ENCODE measurements around the gene GPR156.
A peak's percentile ranks its signal among the peaks of the same experiment; 100 is the strongest.
"Not testable (repeated sequence)": the region's sequence is repeated elsewhere in the genome, so short reads cannot be mapped to it uniquely, and the experiment has no call there.

Gene GPR156

DNA sequence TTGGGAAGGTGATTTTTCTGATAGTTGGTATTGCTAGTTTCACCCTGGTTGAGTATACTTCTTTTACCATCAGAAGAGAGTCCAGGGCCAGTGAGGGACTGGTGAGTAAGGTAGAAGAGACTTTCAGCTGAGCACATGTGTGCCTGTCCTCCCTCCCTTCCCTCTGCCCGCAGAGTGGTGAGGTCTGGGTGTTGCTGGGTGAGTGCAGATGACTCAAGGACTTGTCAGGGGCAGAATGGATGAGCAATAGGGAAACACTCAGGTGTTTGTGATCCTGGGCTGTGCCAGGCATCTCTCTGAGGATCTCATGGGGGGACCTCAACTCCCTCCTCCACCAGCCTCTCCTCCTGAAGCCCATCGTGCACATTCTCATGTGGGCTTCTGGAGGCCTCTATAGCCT, 114.8 kb downstream of the GPR156 start:
- FAIRE-seq (peak; percentile 97), DNase-seq (ENCODE audit: insufficient read length, low spot score) (peak; percentile 67)
- no peak for TF ChIP-seq POLR2A (IDR thresholded peaks at IDR 0.05; ENCODE audit: low read depth, low read length)

GRCh38 chr3:120169407-120169806, 115.6 kb downstream of the GPR156 start:
- TF ChIP-seq POLR2A (IDR thresholded peaks at IDR 0.05; ENCODE audit: low read depth, low read length): no peak
- DNase-seq (ENCODE audit: insufficient read length, low spot score) (no peak), FAIRE-seq (no peak)

DNA sequence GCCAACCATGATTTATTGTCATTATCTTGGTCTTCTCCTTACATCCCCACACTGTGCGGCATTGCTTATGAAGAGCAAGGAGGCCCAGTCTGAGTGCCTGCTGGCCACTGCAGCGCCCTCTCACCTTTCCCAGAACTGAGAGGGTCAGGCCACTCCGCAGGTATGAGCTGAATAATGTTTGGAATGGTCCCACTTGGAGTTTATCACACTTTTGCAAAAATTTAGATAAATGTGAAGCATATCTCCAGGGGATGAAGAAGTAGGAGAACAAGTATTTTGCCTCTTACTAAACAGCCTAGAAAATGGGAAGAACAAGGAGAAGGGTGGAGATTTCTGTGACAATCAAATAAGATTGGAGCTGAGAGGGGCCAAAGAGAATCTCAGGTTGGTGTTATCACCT, 116.4 kb downstream of the GPR156 start:
- FAIRE-seq (no peak), DNase-seq (ENCODE audit: insufficient read length, low spot score) (no peak)
- no peak for TF ChIP-seq POLR2A (IDR thresholded peaks at IDR 0.05; ENCODE audit: low read depth, low read length)

- no peak for FAIRE-seq
- TF ChIP-seq POLR2A (IDR thresholded peaks at IDR 0.05; ENCODE audit: low read depth, low read length): no peak
- no peak for DNase-seq (ENCODE audit: insufficient read length, low spot score)
Observed at GRCh38 chr3:120168038-120168437, 117.0 kb downstream of the GPR156 start.

DNA sequence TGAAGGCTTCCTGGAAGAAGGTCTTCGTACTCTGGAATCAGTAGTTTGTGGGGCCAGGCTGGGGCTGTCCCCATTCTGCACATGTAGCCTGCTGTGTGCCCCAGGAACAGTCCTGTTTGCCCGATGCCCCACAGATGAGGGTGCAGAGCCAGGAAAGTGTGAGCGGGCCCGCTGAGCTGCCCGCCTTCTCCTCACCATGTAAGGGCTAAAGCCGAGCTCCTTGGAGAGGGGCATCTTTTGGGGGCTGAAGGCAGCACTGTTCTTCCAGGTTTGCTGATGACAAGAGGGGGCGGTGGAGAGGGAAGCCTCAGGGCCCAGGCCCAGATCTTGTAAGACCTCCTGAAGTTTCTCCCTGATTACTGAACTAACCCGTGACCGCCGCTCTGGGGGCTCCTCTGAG, 117.5 kb downstream of the GPR156 start:
- FAIRE-seq (no peak), DNase-seq (ENCODE audit: insufficient read length, low spot score) (no peak)
- no peak for TF ChIP-seq POLR2A (IDR thresholded peaks at IDR 0.05; ENCODE audit: low read depth, low read length)

- DNase-seq (ENCODE audit: insufficient read length, low spot score) (no peak), FAIRE-seq (no peak)
- no peak for TF ChIP-seq POLR2A (IDR thresholded peaks at IDR 0.05; ENCODE audit: low read depth, low read length)
Observed at GRCh38 chr3:120163816-120164215, 121.2 kb downstream of the GPR156 start.

DNA sequence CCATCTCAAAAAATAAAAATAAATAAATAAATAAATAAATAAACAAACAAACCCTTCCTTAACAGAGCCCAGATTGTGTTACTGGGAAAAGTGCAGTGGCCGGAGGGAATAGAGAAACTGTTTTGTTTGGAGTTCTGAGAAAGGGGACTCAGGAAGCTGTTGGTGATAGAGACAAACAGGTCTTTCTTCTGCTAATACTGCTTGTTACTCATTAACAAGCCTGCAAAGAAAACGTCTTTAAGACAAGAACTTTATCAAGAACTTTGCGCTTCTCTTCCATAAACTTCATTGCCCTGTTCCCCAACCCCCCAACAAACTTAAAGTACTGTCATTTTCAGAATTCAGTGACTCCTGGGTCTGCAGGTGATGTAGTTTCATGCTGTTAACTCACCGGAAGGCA, 122.0 kb downstream of the GPR156 start:
- no peak for FAIRE-seq
- no peak for DNase-seq (ENCODE audit: insufficient read length, low spot score)
- no peak for TF ChIP-seq POLR2A (IDR thresholded peaks at IDR 0.05; ENCODE audit: low read depth, low read length)

GRCh38 chr3:120162400-120162799, 122.6 kb downstream of the GPR156 start:
- DNase-seq (ENCODE audit: insufficient read length, low spot score) (no peak), FAIRE-seq (no peak)
- no peak for TF ChIP-seq POLR2A (IDR thresholded peaks at IDR 0.05; ENCODE audit: low read depth, low read length)

- no peak for TF ChIP-seq POLR2A (IDR thresholded peaks at IDR 0.05; ENCODE audit: low read depth, low read length)
- DNase-seq (ENCODE audit: insufficient read length, low spot score): no peak
- FAIRE-seq: no peak
Observed at GRCh38 chr3:120161902-120162301, 123.1 kb downstream of the GPR156 start.

GRCh38 chr3:120160050-120160449, 125.0 kb downstream of the GPR156 start:
- peak; percentile 28 for DNase-seq (ENCODE audit: insufficient read length, low spot score)
- peak; percentile 36 for FAIRE-seq
- no peak for TF ChIP-seq POLR2A (IDR thresholded peaks at IDR 0.05; ENCODE audit: low read depth, low read length)

DNA sequence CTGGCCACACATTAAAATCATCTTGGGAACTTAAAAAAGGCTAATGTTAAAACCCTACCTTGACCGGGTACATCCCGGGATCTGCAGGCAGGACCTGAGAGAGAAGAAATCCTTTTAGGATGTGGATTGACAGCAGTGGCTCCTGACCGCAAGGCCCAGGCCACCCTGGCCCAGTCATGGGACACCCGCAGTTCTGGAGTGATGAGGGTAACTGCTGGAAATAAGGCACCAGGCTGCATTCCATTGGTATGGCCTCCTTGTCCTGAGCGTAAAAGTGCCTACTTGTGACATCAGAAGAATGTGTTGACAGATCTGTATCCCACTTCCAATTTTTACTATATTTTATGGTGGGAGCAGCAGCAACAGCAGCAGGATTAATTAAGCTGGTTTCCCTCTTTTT, 127.3 kb downstream of the GPR156 start:
- no peak for TF ChIP-seq POLR2A (IDR thresholded peaks at IDR 0.05; ENCODE audit: low read depth, low read length)
- DNase-seq (ENCODE audit: insufficient read length, low spot score): no peak
- FAIRE-seq: no peak

DNA sequence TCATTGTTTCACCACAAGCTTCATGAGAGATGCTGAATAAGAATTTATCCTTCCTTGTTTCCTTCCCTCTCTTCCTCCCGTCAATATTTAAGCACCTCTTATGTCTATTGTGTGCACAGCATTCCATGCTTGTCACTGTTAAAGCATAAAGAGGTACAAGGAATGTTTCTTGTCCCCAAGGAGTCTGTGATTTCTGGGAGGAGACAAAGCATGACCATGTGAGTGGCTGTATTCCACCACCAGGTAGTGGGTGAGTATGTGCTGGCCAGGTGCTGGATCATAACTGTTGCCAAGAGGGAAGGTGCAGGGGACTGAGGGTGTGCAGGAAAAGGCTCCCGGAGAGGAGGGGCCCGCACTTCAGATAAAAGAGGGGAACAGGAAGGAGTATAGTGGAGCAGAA, 127.9 kb downstream of the GPR156 start:
- no peak for DNase-seq (ENCODE audit: insufficient read length, low spot score)
- no peak for FAIRE-seq
- no peak for TF ChIP-seq POLR2A (IDR thresholded peaks at IDR 0.05; ENCODE audit: low read depth, low read length)

DNA sequence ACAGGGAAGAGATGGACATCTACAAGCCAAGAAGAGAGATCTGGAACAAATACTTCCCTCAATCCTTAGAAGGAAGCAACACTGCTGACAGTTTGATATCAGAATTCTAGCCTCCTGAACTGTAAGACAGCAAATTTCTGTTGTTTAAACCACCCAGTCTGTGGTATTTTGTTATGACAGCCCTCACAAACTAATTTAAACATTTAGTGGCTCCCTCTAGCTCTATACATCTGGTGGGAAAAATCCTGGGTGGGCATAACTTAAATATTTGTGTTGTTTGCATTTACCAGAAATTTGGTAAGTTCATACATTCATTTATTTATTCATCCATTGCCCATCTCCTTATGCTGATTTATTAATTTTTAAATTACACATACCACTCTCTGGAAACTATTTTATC, 128.3 kb downstream of the GPR156 start:
- DNase-seq (ENCODE audit: insufficient read length, low spot score) (no peak), FAIRE-seq (no peak)
- TF ChIP-seq POLR2A (IDR thresholded peaks at IDR 0.05; ENCODE audit: low read depth, low read length): no peak

DNA sequence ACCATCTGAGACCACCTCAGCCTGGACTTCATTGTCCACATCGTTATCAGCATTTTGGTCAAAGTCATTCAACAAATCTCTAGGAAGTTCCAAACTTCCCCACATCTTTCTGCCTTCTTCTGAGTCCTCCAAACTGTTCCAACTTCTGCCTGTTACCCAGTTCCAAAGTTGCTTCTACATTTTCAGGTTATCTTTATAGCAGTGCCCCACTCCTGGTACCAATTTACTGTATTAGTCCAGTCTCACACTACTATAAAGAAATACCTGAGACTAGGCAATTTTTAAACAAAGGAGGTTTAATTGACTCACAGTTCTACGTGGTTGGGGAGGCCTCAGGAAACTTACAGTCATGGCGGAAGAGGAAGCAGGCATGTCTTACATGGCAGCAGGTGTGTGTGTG, 129.3 kb downstream of the GPR156 start:
- not testable (repeated sequence) for DNase-seq (ENCODE audit: insufficient read length, low spot score); FAIRE-seq

GRCh38 chr3:120155108-120155507, 129.9 kb downstream of the GPR156 start:
- DNase-seq (ENCODE audit: insufficient read length, low spot score): no peak
- no peak for FAIRE-seq
- no peak for TF ChIP-seq POLR2A (IDR thresholded peaks at IDR 0.05; ENCODE audit: low read depth, low read length)

DNA sequence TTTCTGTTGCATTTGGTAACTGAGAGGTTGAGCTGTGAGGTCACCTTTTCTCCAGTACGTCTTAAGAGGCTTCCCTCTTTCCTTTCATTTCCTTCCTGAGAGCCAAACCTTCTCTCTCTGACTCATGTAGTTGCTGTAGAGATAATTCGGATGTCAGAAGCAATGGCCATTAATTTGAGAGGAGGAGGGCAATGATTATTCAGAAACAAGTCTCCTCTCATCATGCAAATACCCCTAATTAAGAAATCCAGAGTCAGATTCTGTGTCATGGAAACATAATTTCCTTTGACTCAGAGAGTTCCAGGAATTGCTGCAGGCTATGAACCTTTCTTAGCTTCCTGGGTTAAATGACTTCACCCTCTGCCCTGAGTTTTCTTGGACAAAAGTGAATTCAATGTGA, 131.7 kb downstream of the GPR156 start:
- FAIRE-seq (peak; percentile 91), DNase-seq (ENCODE audit: insufficient read length, low spot score) (peak; percentile 23)
- no peak for TF ChIP-seq POLR2A (IDR thresholded peaks at IDR 0.05; ENCODE audit: low read depth, low read length)
